ENCODE data around the gene PSMD2. TPM values are rescaled to one million over a fixed set of nuclear protein-coding genes. Genes with fewer than 3 reads are reported as not detected.
"Not testable (repeated sequence)": the region's sequence is repeated elsewhere in the genome, so short reads cannot be mapped to it uniquely, and the experiment has no call there.

The PSMD2 gene
- total and polyA plus RNA-seq, 2 donors, result 121 to 205 TPM

DNA sequence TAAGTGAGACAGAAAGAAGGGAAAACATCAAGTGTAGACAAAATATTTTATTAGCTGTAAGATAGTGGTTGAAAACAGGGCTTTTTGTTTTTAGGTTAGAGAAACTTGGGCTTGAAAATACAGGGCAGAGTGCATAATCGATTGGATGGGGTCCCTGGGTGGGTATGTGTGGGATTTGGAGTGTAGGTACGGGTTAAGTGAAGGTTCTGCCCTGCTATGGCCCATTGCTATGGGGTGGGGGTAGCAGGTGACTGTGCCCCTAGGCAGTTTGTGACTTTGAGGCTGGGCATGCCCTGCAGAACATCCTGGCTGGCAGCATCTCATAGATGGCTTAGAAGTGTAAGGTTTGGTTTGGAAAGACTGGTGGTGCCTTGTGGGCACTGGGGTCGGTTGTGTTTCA, 34.7 kb downstream of the PSMD2 start:
- Histone ChIP-seq H3K4me1 (ENCODE audit: insufficient read depth) (no peaks in the 10 kb centered on the region), H3K4me3 (ENCODE audit: low read depth, low read length) (no peak overlapping the region), H3K36me3 (ENCODE audit: insufficient read depth) (peaks cover 7% of the 10 kb centered on the region), H3K27ac (ENCODE audit: low read depth) (peak overlapping the region; percentile 68)
- DNase-seq (ENCODE audit: extremely low spot score), result no peak
- WGBS, result 70% methylated on average over 3 of the region's 3 CpGs

DNA sequence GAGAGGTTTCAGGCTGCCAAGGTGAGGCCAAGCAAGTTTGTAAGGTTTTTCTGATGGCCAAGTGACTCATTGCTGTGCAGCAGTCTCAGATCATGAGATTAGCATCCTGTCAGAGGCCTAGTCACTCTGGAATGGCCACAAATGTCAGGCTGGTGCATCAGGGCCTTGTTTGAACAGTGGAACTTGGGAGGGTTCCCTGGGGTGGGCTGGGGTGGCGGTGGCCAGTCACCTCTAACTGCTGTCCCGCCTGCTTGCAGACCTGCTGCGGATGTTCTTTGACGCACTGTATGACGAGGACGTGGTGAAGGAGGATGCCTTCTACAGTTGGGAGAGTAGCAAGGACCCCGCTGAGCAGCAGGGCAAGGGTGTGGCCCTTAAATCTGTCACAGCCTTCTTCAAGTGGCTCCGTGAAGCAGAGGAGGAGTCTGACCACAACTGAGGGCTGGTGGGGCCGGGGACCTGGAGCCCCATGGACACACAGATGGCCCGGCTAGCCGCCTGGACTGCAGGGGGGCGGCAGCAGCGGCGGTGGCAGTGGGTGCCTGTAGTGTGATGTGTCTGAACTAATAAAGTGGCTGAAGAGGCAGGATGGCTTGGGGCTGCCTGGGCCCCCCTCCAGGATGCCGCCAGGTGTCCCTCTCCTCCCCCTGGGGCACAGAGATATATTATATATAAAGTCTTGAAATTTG, 35.6 kb downstream of the PSMD2 start:
- H3K4me1 ChIP-seq (ENCODE audit: insufficient read depth), result no peaks in the 10 kb centered on the region
- DNase-seq (ENCODE audit: extremely low spot score), result no peak
- no peak overlapping the region for H3K4me3 ChIP-seq (ENCODE audit: low read depth, low read length)
- H3K36me3 ChIP-seq (ENCODE audit: insufficient read depth), result peaks cover 4% of the 10 kb centered on the region
- peak overlapping the region; percentile 66 for H3K27ac ChIP-seq (ENCODE audit: low read depth)
- WGBS, result 70% methylated on average over 15 of the region's 15 CpGs

DNA sequence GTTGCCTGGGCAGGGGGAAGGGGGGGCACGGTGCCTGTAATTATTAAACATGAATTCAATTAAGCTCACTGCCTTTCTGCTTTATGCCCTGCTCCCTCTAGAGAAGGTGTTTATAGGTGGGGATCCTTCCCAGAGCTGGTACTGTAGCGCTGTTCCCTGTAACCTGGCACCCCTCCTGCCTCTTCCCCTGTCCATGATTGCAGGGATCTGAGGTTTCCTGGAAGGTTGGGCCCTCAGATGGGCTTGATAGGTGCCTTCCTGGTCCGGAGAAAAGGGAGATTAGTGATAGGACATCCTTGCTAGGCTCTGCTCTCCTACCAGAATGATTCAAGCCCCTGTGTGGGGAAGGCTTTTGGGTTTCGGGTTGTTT, 36.2 kb downstream of the PSMD2 start:
- WGBS, result 41% methylated on average over 4 of the region's 4 CpGs
- H3K36me3 ChIP-seq (ENCODE audit: insufficient read depth), result peaks cover 4% of the 10 kb centered on the region
- DNase-seq (ENCODE audit: extremely low spot score), result no peak
- H3K27ac ChIP-seq (ENCODE audit: low read depth), result peak overlapping the region; percentile 98
- no peaks in the 10 kb centered on the region for H3K4me1 ChIP-seq (ENCODE audit: insufficient read depth)
- H3K4me3 ChIP-seq (ENCODE audit: low read depth, low read length), result no peak overlapping the region

DNA sequence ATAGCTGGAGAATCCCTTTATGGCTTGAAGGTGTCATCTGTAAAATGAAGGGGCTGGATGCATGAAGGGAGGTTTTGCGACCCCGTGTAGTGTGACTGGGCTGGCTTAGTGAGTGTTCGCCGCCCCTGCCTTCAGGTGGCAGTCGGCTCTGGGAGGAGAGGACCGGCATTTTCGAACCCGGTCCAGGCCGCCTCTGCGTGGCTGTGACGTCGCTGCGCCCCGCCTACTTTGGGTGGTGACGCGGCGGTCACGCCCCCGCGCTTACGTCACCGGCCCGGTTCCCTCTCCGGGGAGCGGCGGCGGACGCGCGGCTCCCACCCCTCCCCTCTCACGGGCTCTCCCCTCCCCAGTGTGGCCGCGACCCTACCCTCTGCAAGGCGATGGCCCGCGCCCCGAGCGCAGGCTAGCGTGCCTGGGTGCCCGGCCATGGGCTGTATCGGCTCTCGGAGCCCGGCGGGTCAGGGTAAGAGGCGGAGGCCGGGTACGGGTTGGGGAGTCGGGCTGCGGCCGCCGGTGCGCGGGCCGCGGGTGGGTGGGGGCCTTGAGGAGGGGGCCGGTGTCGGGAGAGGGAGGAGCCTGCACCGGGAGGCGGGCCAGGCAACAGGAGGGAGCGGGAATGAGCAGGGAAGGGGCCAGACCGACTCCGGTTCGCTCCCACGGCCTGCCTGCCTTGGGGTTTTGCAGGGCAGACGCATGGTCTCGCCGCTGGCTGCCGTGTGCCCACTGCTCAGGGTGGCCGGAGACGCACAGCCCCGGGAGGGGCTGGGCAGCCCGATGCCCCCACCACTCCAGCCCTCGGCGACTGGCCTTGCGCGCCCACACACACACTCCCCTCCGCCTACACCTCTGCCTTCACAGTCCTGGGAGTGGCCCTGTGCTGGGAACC, 36.9 kb downstream of the PSMD2 start:
- peaks cover 4% of the 10 kb centered on the region for H3K36me3 ChIP-seq (ENCODE audit: insufficient read depth)
- no peaks in the 10 kb centered on the region for H3K4me1 ChIP-seq (ENCODE audit: insufficient read depth)
- 1% methylated on average over 77 of the region's 77 CpGs for WGBS
- peak overlapping the region; percentile 64 for H3K4me3 ChIP-seq (ENCODE audit: low read depth, low read length)
- peak overlapping the region; percentile 98 for H3K27ac ChIP-seq (ENCODE audit: low read depth)
- DNase-seq (ENCODE audit: extremely low spot score), result no peak

DNA sequence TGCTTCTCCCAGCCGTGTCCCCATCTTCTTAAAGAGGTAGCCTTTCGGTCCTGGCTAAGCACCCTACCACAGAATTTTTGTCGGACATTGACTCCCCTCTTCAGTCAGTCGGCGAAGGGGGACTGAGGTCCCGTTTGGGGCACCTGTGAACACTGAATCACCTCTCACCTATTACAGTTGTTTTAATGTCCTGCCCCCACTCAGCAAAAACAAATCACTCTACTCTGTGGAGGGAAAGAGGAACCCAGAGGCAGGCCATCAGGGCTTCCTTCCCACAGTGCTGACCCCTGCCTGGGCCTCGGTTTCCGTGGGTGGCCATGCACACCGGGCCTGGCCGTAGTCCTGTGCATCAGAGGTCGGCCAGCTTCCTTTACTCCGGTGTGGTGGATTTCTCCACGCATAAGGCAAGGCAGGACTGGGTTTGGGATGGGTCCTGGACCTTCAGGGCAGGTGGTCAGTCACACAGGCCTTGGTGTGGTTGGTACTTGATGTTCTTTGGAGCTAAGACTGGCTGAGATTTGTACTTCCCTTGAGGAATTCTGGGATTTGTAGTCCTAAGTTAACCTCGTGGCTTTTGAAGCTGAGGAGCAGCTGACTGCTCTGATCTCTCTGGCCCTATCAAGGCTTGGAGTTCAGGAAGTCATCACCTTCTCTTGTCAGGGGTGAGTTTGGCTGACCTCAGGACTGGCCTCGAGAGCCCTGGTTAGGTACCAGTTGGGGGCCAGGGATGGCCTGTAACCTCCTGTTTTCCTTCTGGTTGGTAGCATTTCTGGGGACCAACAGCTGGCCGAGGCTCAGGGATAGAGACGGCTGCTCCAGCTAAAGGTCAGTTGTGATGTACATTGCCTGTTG, 37.7 kb downstream of the PSMD2 start:
- 14% methylated on average over 17 of the region's 17 CpGs for WGBS
- Histone ChIP-seq H3K36me3 (ENCODE audit: insufficient read depth) (peaks cover 4% of the 10 kb centered on the region), H3K4me3 (ENCODE audit: low read depth, low read length) (peak overlapping the region; percentile 64), H3K4me1 (ENCODE audit: insufficient read depth) (no peaks in the 10 kb centered on the region), H3K27ac (ENCODE audit: low read depth) (peak overlapping the region; percentile 98)
- DNase-seq (ENCODE audit: extremely low spot score), result no peak

DNA sequence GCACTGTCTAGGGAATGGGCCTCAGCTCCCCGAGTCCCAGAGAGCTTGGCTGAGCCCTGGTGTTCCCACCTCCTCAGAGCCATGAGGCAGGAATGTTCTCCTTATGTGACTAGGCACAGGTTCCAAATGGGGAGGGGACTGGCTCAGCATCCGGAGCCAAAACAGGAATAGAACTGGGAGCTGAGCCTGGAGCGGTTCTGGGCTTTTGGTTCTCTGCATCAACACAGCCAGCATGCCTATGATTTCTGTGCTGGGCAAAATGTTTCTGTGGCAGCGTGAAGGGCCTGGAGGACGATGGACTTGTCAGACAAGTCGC, 38.3 kb downstream of the PSMD2 start, which contains the start of gene FAM131A:
Gene FAM131A, plus strand, starts transcription at position 202 of the 316 bp plus-strand sequence. Its CDS starts 31 bp downstream, at position 233.
- Histone ChIP-seq H3K4me1 (ENCODE audit: insufficient read depth) (no peaks in the 10 kb centered on the region), H3K27ac (ENCODE audit: low read depth) (peak within 1 kb of the TSS; percentile 98), H3K4me3 (ENCODE audit: low read depth, low read length) (peak within 1 kb of the TSS; percentile 64), H3K36me3 (ENCODE audit: insufficient read depth) (peaks cover 1% of the 10 kb centered on the region)
- WGBS, result 34% methylated on average over 6 of the region's 6 CpGs
- no peak for DNase-seq (ENCODE audit: extremely low spot score)

DNA sequence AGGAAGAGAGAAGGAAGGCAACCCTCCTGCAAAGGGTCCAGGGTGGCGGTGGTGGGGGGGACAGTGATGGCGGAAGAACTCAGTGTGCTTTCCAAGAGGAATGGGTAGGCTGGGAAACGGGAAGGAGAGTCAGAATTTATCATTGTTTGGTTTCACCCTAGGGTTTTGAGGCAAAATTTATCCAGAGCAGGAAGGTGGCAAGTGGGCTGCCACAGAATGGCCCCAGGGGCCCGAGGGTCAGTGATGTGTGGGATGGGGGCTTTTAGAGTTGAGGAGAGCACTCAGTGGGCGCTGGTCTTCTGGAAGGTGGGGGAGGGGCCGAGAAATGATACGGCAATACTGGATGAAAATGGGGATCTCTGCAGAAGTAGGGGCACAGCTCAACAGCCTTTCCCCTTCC, 38.9 kb downstream of the PSMD2 start:
- Histone ChIP-seq H3K36me3 (ENCODE audit: insufficient read depth) (no peaks in the 10 kb centered on the region), H3K4me1 (ENCODE audit: insufficient read depth) (no peaks in the 10 kb centered on the region), H3K4me3 (ENCODE audit: low read depth, low read length) (no peak overlapping the region), H3K27ac (ENCODE audit: low read depth) (peak overlapping the region; percentile 88)
- no peak for DNase-seq (ENCODE audit: extremely low spot score)
- WGBS, result 50% methylated on average over 7 of the region's 7 CpGs

DNA sequence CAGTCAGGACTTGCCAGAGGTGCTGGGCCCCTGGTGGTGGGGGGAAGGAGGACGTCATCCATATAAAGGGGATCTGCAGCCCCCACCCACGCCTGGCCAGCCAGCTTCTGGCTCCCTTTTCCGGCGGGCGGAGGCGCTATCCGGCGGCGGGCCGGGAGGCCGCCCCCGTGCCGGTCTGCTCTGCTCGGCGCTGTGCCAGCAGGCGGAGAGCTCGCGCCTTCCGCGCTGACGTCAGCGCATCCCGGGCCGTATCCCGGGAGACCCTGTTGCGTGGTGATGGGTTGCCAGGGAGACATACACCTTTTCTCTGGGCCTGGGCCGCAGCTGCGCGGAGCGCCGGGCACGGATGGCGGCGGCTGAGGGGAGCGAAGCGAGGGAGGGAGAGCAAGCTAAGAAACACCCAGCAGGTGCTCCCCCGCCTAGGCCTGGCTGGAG, 39.5 kb downstream of the PSMD2 start:
- 9% methylated on average over 37 of the region's 37 CpGs for WGBS
- no peak for DNase-seq (ENCODE audit: extremely low spot score)
- no peak overlapping the region for H3K4me3 ChIP-seq (ENCODE audit: low read depth, low read length)
- H3K4me1 ChIP-seq (ENCODE audit: insufficient read depth), result no peaks in the 10 kb centered on the region
- H3K36me3 ChIP-seq (ENCODE audit: insufficient read depth), result no peaks in the 10 kb centered on the region
- H3K27ac ChIP-seq (ENCODE audit: low read depth), result peak overlapping the region; percentile 88

DNA sequence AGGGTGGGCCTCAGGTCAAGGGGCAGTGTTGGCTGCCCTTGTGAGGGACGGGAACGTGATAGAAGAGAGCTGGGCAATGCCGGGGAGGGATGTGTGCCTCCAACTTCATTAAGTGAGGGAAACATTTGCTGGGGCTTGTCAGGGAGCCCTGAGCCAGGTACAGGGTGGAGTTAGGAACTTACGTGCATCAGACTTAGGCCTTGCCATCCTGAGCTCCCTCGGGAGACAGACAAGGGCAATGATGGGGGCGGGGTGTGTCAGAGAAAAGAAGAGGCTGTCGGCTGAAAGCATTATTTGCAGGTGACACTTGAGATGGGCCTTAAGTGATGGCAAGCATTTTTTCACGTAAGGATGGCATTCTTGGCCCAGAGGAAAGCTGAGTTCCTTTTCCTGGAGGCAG, 40.0 kb downstream of the PSMD2 start:
- Histone ChIP-seq H3K27ac (ENCODE audit: low read depth) (no peak overlapping the region), H3K36me3 (ENCODE audit: insufficient read depth) (no peaks in the 10 kb centered on the region), H3K4me1 (ENCODE audit: insufficient read depth) (no peaks in the 10 kb centered on the region), H3K4me3 (ENCODE audit: low read depth, low read length) (no peak overlapping the region)
- no peak for DNase-seq (ENCODE audit: extremely low spot score)
- WGBS, result 41% methylated on average over 8 of the region's 8 CpGs

DNA sequence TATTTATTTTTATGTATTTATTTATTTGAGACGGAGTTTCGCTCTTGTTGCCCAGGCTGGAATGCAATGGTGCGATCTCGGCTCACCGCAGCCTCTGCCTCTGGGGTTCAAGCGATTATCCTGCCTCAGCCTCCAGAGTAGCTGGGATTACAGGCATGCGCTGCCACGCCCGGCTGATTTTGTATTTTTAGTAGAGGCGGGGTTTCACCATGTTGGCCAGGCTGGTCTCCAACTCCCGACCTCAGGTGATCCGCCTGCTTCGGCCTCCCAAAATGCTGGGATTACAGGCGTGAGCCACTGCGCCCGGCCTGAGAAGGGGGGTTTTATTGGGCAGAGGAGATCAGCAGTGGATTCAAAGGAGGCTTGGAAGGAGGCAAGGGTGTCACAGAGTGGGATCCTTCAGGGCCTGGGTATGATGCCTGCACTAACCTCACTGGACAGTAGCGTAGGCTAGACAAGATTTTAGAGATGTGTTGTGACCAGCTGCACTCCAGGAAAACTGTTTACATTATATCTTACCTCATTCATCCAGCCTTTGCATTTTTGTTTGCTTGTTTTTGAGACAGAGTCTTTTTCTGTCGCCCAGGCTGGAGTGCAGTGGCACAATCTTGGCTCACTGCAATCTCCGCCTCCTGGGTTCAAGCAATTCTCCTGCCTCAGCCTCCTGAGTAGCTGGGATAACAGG, 40.6 kb downstream of the PSMD2 start:
- not testable (repeated sequence) for H3K36me3 ChIP-seq (ENCODE audit: insufficient read depth); H3K4me1 ChIP-seq (ENCODE audit: insufficient read depth); H3K27ac ChIP-seq (ENCODE audit: low read depth); DNase-seq (ENCODE audit: extremely low spot score); H3K4me3 ChIP-seq (ENCODE audit: low read depth, low read length)
- WGBS, result 78% methylated on average over 19 of the region's 19 CpGs

DNA sequence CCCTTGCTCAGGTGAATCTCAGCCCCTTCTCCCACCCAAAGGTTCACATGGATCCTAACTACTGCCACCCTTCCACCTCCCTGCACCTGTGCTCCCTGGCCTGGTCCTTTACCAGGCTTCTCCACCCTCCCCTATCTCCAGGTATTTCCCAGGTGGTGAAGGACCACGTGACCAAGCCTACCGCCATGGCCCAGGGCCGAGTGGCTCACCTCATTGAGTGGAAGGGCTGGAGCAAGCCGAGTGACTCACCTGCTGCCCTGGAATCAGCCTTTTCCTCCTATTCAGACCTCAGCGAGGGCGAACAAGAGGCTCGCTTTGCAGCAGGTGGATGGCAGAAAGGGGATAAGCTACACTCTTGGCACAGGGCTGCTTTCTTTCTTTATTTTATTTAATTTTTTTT, 42.9 kb downstream of the PSMD2 start:
- no peaks in the 10 kb centered on the region for H3K4me1 ChIP-seq (ENCODE audit: insufficient read depth)
- no peaks in the 10 kb centered on the region for H3K36me3 ChIP-seq (ENCODE audit: insufficient read depth)
- WGBS, result 93% methylated on average over 7 of the region's 7 CpGs
- DNase-seq (ENCODE audit: extremely low spot score), result no peak
- H3K27ac ChIP-seq (ENCODE audit: low read depth), result no peak overlapping the region
- H3K4me3 ChIP-seq (ENCODE audit: low read depth, low read length), result no peak overlapping the region

DNA sequence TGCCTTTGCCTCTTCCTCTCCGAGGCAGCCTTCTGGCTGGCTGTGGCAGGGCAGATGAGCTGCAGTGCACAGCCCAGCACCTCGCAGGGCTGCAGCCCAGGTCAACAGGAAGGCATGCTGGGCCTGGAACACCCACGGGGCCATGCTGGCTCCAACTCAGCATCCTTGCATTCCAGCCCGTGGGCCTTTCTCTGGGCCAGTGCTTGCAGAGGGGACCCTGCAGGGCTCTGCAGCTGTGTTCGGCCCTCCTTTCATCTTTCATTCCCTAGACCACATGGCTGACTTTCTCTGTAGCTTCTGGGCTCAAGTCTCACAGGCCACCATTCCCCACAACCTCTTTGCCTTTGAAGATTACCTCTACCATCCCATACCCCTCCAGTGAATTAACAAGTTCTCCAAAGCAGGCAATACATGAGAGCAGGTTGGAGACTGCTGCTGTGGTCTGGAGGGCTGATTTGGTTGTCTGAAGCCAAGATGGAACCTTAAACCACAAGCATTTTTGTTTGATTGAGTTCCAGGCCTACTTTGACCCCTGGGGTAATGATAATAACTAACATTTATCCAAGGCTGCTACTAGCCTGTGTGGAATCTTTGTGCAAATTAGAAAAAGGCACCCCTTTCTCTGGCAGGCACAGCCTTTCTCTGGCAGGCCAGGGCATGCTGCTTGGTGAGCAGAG, 44.3 kb downstream of the PSMD2 start:
- Histone ChIP-seq H3K4me1 (ENCODE audit: insufficient read depth) (no peaks in the 10 kb centered on the region), H3K4me3 (ENCODE audit: low read depth, low read length) (no peak overlapping the region), H3K36me3 (ENCODE audit: insufficient read depth) (no peaks in the 10 kb centered on the region), H3K27ac (ENCODE audit: low read depth) (no peak overlapping the region)
- DNase-seq (ENCODE audit: extremely low spot score), result no peak
- WGBS, result 77% methylated on average over 5 of the region's 5 CpGs
